Tibial nerve (tissue), 4 donors: ENCODE measurements around the gene GPC5. TPM values are rescaled to one million over a fixed set of nuclear protein-coding genes. Genes with fewer than 3 reads are reported as not detected.

Source experiments
- DNase-seq, 2 donors: peaks; one replicate each; pipeline ENCODE4 v3.0.0-alpha.2; 2019; ENCODE audit warnings: low spot score in 2 of 2
- H3K27ac ChIP-seq, 4 donors: fragments of 200-600 bp; sonication (generic) in 3 of 4; one replicate each; pipeline ENCODE4 v1.5.1; 2017 to 2019; ENCODE audit warnings: mild to moderate bottlenecking in 1 of 4
- H3K27me3 ChIP-seq, 2 donors: fragments of 200-600 bp; sonication (generic) in 1 of 2; one replicate each; pipeline versions ENCODE4 v1.5.1 to v1.6.0; 2017 to 2019
- H3K36me3 ChIP-seq, 3 donors: fragments of 200-600 bp; sonication (generic); one replicate each; pipeline ENCODE4 v1.5.1; 2018 to 2019
- H3K4me1 ChIP-seq, 4 donors: fragments of 200-600 bp; sonication (generic) in 3 of 4; one replicate each; pipeline ENCODE4 v1.5.1; 2017 to 2019
- H3K4me3 ChIP-seq, 4 donors: fragments of 200-600 bp; sonication (generic) in 3 of 4; one replicate each; pipeline ENCODE4 v1.5.1; 2017 to 2019; ENCODE audit warnings: mild to moderate bottlenecking in 1 of 4, moderate library complexity in 1 of 4
- H3K9me3 ChIP-seq, 4 donors: fragments of 200-600 bp; sonication (generic) in 3 of 4; one replicate each; pipeline ENCODE4 v1.5.1; 2017 to 2019
- EP300 ChIP-seq, 2 donors: sonication (generic); formaldehyde crosslinking; IDR thresholded peaks; one replicate each; pipeline ENCODE4 v1.6.1; 2017; ENCODE audit warnings: antibody characterized with exemption in 2 of 2, mild to moderate bottlenecking in 1 of 2
- POLR2A ChIP-seq, 2 donors: fragments of 450-650 bp; IDR thresholded peaks; one replicate each; pipeline ENCODE4 v1.6.1; 2017; ENCODE audit warnings: antibody characterized with exemption in 2 of 2, mild to moderate bottlenecking in 2 of 2, moderate library complexity in 2 of 2
- WGBS, 2 donors: methylation state at CpG; one replicate each; pipeline ENCODE4 v1.1.5; 2018; 5-methylcytosine and 5-hydroxymethylcytosine counted together
- total RNA-seq, 4 donors: library from RNA; depleted of rRNA; stranded (reverse); fragments of >200 nt; gene quantifications; one replicate each; pipeline ENCODE4 v1.1.0, GENCODE V29; 2016
- TF ChIP-seq, protein P1 (sequence below), 5 experiments: fragments of 200-600 bp in 3 of 5; fragments of 450-650 bp in 2 of 5; sonication (generic) in 3 of 5; IDR thresholded peaks; one replicate each; pipeline ENCODE4 v1.5.1; 2016 to 2019; ENCODE audit warnings: antibody characterized with exemption in 5 of 5, mild to moderate bottlenecking in 3 of 5, moderate library complexity in 2 of 5

The GPC5 gene
- total RNA-seq, 4 donors from 2014 or later = 3.7 to 5.7 (median 4.2) TPM; not detected in 1

DNA sequence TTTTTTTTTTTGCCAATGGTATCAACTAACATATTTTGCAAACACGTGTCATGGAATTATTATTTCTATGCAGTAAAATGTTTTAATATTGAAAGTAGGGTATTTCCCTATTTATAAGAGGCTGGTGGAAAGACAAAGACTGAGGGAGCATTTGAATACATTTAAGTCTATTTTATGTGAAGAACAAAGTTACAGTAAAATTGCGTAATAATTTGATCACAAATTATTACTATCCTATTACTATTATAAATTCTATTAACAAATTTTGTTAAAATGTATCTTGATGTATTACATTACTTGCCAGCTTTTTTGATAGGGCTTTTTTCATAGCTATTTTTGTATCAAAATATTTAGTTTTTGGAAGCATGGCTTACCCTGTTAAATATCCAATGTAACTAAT, 58.4 kb downstream of the GPC5 start:
- Histone ChIP-seq H3K4me1 (no peaks in the 10 kb centered on the region), H3K36me3 (no peaks in the 10 kb centered on the region), H3K27me3 (no peaks in the 10 kb centered on the region), H3K9me3 (no peaks in the 10 kb centered on the region), H3K4me3 (no peak overlapping the region), H3K27ac (no peak overlapping the region)
- TF ChIP-seq, protein P1, sequence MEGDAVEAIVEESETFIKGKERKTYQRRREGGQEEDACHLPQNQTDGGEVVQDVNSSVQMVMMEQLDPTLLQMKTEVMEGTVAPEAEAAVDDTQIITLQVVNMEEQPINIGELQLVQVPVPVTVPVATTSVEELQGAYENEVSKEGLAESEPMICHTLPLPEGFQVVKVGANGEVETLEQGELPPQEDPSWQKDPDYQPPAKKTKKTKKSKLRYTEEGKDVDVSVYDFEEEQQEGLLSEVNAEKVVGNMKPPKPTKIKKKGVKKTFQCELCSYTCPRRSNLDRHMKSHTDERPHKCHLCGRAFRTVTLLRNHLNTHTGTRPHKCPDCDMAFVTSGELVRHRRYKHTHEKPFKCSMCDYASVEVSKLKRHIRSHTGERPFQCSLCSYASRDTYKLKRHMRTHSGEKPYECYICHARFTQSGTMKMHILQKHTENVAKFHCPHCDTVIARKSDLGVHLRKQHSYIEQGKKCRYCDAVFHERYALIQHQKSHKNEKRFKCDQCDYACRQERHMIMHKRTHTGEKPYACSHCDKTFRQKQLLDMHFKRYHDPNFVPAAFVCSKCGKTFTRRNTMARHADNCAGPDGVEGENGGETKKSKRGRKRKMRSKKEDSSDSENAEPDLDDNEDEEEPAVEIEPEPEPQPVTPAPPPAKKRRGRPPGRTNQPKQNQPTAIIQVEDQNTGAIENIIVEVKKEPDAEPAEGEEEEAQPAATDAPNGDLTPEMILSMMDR (IDR thresholded peaks at IDR 0.05) = no peak
- no peak for TF ChIP-seq POLR2A (IDR thresholded peaks at IDR 0.05)
- DNase-seq = no peak
- WGBS, 2 donors = 75 to 78% methylated on average over 2 of the region's 2 CpGs

DNA sequence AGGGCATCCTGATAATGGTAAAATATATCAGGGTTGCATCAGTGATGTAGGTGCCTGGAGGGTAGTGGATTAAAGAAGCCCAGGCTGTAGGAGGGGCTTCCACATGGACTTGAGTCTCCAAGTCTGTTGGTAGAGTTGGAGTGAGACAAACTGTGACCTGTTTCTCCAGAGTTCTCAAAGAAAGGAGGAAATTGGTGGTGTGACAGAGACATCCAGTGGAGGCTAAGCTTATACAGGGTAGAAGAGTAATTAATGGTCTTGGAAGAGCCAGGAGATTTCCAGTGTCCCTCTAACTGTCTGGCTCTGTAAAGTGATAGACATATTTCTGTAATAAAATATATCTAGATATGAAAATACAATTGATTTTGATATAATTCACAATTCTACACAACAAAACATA, 61.1 kb downstream of the GPC5 start:
- Histone ChIP-seq H3K36me3 (no peaks in the 10 kb centered on the region), H3K4me1 (no peaks in the 10 kb centered on the region), H3K27me3 (no peaks in the 10 kb centered on the region), H3K4me3 (no peak overlapping the region), H3K27ac (no peak overlapping the region), H3K9me3 (no peaks in the 10 kb centered on the region)
- TF ChIP-seq EP300 (IDR thresholded peaks at IDR 0.05) (no peak), POLR2A (IDR thresholded peaks at IDR 0.05) (no peak)
- TF ChIP-seq, protein P1 (IDR thresholded peaks at IDR 0.05) = no peak
- DNase-seq = no peak

DNA sequence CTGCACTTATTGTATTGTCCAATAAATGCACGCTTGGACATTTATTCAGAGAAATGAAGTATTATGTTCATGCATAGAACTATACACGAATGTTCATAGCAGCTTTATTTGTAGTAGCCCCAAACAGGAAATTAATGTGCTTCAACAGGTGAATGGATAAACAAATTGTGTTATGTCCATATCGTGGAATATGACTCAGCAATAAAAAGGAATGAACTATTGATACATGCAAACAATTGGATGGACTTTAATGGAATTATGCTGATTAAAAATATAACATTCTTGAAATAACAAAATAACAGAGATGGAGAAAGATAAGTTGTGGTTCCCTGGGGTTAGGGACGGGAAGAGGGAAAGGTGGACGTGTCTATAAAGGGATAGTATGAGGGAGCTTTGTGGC, 65.9 kb downstream of the GPC5 start:
- TF ChIP-seq EP300 (IDR thresholded peaks at IDR 0.05) (no peak), POLR2A (IDR thresholded peaks at IDR 0.05) (no peak)
- TF ChIP-seq, protein P1 (IDR thresholded peaks at IDR 0.05) = no peak
- 82 to 90% methylated on average over 5 of the region's 5 CpGs for WGBS, 2 donors
- H3K36me3 ChIP-seq = no peaks in the 10 kb centered on the region
- H3K27ac ChIP-seq = no peak overlapping the region
- no peaks in the 10 kb centered on the region for H3K27me3 ChIP-seq
- DNase-seq = no peak
- H3K9me3 ChIP-seq = no peaks in the 10 kb centered on the region
- no peaks in the 10 kb centered on the region for H3K4me1 ChIP-seq
- H3K4me3 ChIP-seq = no peak overlapping the region

DNA sequence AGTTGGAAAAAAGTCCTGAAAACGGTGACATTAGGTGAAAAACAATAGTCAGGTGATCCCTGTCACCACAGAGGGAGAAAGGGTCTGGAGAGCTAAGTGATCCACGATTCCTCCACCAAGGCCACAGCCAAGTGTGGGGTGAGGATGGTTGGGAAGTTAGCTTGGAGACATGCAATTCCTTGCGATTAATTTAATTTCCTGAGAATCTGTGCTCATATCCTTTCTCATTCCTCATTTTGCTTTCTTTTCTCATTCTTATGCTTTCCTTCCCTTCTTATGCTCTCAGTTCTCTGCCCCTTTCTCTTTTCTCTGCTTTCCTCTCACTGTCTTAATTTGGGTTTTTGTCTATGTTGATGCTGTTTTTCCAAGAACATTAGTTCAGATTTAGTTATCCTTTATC, 68.8 kb downstream of the GPC5 start:
- Histone ChIP-seq H3K27ac (no peak overlapping the region), H3K27me3 (no peaks in the 10 kb centered on the region), H3K4me1 (no peaks in the 10 kb centered on the region), H3K4me3 (no peak overlapping the region), H3K9me3 (no peaks in the 10 kb centered on the region), H3K36me3 (no peaks in the 10 kb centered on the region)
- WGBS, 2 donors = 67 to 68% methylated on average over 3 of the region's 3 CpGs
- DNase-seq = no peak
- TF ChIP-seq EP300 (IDR thresholded peaks at IDR 0.05) (no peak), POLR2A (IDR thresholded peaks at IDR 0.05) (no peak)
- TF ChIP-seq, protein P1 (IDR thresholded peaks at IDR 0.05) = no peak

DNA sequence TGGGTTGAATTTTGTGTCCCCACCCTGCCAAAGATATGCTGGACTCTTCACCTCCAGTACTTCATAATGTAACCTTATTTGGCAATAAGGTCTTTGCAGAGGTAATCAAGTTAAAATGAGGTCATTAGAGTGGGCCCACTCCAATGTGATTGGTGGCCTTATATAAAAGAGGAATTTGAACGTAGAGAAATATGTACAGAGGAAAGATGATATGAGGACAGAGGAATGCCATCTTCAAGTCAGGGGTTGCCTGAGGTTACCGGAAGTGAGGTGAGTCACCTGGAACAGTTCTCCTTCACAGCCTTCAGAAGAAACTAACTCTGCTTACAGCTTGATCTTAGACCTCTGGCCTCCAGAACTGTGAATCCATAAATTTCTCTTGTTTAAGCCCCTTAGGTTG, 69.9 kb downstream of the GPC5 start:
- no peak overlapping the region for H3K4me3 ChIP-seq
- H3K27ac ChIP-seq = no peak overlapping the region
- TF ChIP-seq EP300 (IDR thresholded peaks at IDR 0.05) (no peak), POLR2A (IDR thresholded peaks at IDR 0.05) (no peak)
- TF ChIP-seq, protein P1 (IDR thresholded peaks at IDR 0.05) = no peak
- no peak for DNase-seq
- 84 to 86% methylated on average over 2 of the region's 2 CpGs for WGBS, 2 donors
- no peaks in the 10 kb centered on the region for H3K4me1 ChIP-seq
- H3K36me3 ChIP-seq = no peaks in the 10 kb centered on the region
- H3K9me3 ChIP-seq = no peaks in the 10 kb centered on the region
- H3K27me3 ChIP-seq = no peaks in the 10 kb centered on the region
